Cerebellar nuclear complex (tissue), 1 donor: ENCODE data around the gene STOX1.
"Not testable (repeated sequence)": the region's sequence is repeated elsewhere in the genome, so short reads cannot be mapped to it uniquely, and the experiment has no call there.

Experiments
- DNase-seq, 2 experiments: peaks; one replicate each; lab custom pipeline; 2025; lab: John Stamatoyannopoulos, UW

Gene STOX1

GRCh38 chr10:68826764-68827591 is at the start of gene STOX1:
Gene STOX1 (plus strand): TSS chr10:68827531. CDS start chr10:68827624, 93 bp downstream.
- DNase-seq, result no peak

GRCh38 chr10:68781613-68782574 is 45.4 kb upstream of the STOX1 start:
- no peak for DNase-seq

GRCh38 chr10:68784476-68784875 is 42.9 kb upstream of the STOX1 start:
- DNase-seq, result no peak

- no peak for DNase-seq
Observed at GRCh38 chr10:68787813-68788212, 39.5 kb upstream of the STOX1 start.

GRCh38 chr10:68790476-68790875 is 36.9 kb upstream of the STOX1 start:
- no peak for DNase-seq

GRCh38 chr10:68792115-68792514 is 35.2 kb upstream of the STOX1 start:
- no peak for DNase-seq

GRCh38 chr10:68795886-68796532 is 31.3 kb upstream of the STOX1 start:
- DNase-seq, result no peak

DNA sequence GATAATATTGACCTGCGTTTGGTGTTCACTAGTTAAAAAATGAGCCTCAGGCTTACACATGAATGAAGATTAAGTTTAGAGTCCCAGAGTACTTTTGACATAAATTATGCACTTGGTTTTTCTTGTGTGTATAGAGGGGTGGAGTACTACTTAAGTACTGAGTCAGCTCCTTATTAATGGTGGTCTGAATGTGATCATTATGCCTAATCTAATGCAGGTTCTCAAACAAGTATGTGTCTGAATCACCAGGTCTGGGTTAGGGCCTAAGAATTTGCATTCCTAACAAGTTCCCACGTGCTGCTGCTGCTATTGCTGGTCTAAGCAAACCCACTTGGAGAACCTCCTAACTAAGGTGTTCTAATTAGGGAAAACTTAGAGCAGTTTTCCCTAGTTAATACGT is 30.7 kb upstream of the STOX1 start:
- DNase-seq, result no peak

DNA sequence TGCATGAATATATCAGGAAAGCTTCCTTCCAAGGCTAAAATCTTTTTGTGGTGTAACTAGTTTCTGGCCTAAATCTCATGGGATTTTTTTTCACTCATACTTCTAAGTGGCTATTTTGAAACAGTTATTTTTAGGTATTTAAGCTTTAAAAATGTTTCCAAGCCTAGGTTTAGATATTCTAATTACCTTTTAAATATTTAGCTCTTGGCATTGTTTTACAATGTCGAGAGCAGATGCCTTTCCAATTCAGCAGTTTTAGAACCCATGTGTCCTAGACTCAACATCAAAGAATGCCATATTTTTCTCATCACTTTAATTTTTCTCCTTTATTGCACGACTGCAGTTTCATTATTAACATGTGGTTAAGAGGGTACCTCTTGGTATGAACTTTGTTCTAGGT is 27.1 kb upstream of the STOX1 start:
- no peak for DNase-seq

GRCh38 chr10:68804692-68805091 is 22.6 kb upstream of the STOX1 start:
- DNase-seq, result no peak

DNA sequence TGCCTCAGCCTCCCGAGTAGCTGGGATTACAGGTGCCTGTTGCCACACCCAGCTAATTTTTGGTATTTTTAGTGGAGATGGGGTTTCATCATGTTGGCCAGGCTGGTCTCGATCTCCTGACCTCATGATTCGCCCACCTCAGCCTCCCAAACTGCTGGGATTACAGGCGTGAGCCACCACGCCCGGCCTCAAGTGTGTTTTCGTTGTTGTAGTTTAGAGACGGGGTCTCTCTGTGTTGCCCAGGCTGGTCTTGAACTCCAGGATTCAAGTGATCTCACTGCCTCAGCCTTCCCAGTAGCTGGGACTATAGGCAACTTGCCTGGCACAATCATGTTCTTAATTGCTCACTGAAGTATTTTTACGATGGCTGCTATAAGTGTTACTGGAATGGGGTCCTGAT is 16.5 kb upstream of the STOX1 start:
- DNase-seq, result not testable (repeated sequence)

- DNase-seq, result no peak
Observed at GRCh38 chr10:68811314-68812009, 15.9 kb upstream of the STOX1 start.

- DNase-seq, result no peak
Observed at GRCh38 chr10:68812420-68812819, 14.9 kb upstream of the STOX1 start.

- no peak for DNase-seq
Observed at GRCh38 chr10:68813559-68813958, 13.8 kb upstream of the STOX1 start.

- DNase-seq, result no peak
Observed at GRCh38 chr10:68816796-68817412, 10.4 kb upstream of the STOX1 start.

- DNase-seq, result not testable (repeated sequence)
Observed at GRCh38 chr10:68820359-68820758, 7.0 kb upstream of the STOX1 start.

- not testable (repeated sequence) for DNase-seq
Observed at GRCh38 chr10:68822626-68823025, 4.7 kb upstream of the STOX1 start.

GRCh38 chr10:68827592-68827959 is 245 bp downstream of the STOX1 start:
- not testable (repeated sequence) for DNase-seq

- not testable (repeated sequence) for DNase-seq
Observed at GRCh38 chr10:68828083-68828601, 811 bp downstream of the STOX1 start.

GRCh38 chr10:68828833-68829232 is 1.5 kb downstream of the STOX1 start:
- DNase-seq, result no peak

DNA sequence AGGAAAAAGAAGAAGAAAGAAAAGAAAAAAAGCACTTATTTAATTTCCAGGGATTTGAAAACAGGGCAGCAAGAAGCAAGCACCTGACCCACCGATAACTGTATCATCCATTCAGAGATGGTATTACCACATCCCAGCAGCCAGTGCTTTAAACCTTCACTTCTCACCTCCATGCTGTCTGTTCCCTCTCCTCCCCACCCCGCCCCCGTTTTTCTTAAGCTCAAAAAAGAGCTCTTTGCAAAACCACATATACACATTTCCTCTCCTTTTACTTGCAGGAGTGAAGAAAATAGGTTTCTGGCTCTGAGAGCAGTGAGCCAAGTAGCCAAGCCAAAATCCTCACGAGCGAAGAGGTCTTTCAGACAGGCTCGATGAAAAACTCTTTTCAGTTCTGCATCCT is 2.2 kb downstream of the STOX1 start:
- no peak for DNase-seq
